DMS153 treated with DMSO at 0.1 percent for 48 hours (cell line): ENCODE data around the gene MEP1B.
"Not testable (repeated sequence)": the region's sequence is repeated elsewhere in the genome, so short reads cannot be mapped to it uniquely, and the experiment has no call there.

Experiments used
- DNase-seq: peaks from one replicate; lab custom pipeline; 2025; ENCODE audit not compliant: unreplicated experiment; lab: John Stamatoyannopoulos, UW

Gene MEP1B

GRCh38 chr18:32189790-32190189 is at the start of gene MEP1B:
Gene MEP1B (plus strand): TSS chr18:32190039. CDS start chr18:32190071, 32 bp downstream.
- no peak for DNase-seq

GRCh38 chr18:32148185-32148870 is 41.5 kb upstream of the MEP1B start:
- no peak for DNase-seq

GRCh38 chr18:32152705-32153448 is 37.0 kb upstream of the MEP1B start:
- no peak for DNase-seq

GRCh38 chr18:32156855-32157254 is 33.0 kb upstream of the MEP1B start:
- no peak for DNase-seq

GRCh38 chr18:32157580-32157979 is 32.3 kb upstream of the MEP1B start:
- no peak for DNase-seq

GRCh38 chr18:32158108-32158624 is 31.7 kb upstream of the MEP1B start:
- peak; percentile 95 for DNase-seq

- DNase-seq = not testable (repeated sequence)
Measured at GRCh38 chr18:32158631-32159030, 31.2 kb upstream of the MEP1B start.

- no peak for DNase-seq
Measured at GRCh38 chr18:32160547-32160946, 29.3 kb upstream of the MEP1B start.

- no peak for DNase-seq
Measured at GRCh38 chr18:32167980-32168730, 21.7 kb upstream of the MEP1B start.

GRCh38 chr18:32173654-32174053 is 16.2 kb upstream of the MEP1B start:
- DNase-seq = no peak

- DNase-seq = no peak
Measured at GRCh38 chr18:32174719-32175118, 15.1 kb upstream of the MEP1B start.

GRCh38 chr18:32175265-32175664 is 14.6 kb upstream of the MEP1B start:
- DNase-seq = no peak

GRCh38 chr18:32176745-32177144 is 13.1 kb upstream of the MEP1B start:
- not testable (repeated sequence) for DNase-seq

GRCh38 chr18:32177530-32177929 is 12.3 kb upstream of the MEP1B start:
- peak; percentile 30 for DNase-seq

- DNase-seq = no peak
Measured at GRCh38 chr18:32183503-32183902, 6.3 kb upstream of the MEP1B start.

- no peak for DNase-seq
Measured at GRCh38 chr18:32190209-32190608, 370 bp downstream of the MEP1B start.

GRCh38 chr18:32195881-32196815 is 6.3 kb downstream of the MEP1B start:
- no peak for DNase-seq

- DNase-seq = peak; percentile 10
Measured at GRCh38 chr18:32200766-32201165, 10.9 kb downstream of the MEP1B start.

GRCh38 chr18:32201948-32202672 is 12.3 kb downstream of the MEP1B start:
- DNase-seq = no peak

- no peak for DNase-seq
Measured at GRCh38 chr18:32208023-32208422, 18.2 kb downstream of the MEP1B start.
